NCI-H226 (cell line): ENCODE measurements around the gene VIPR2.

ENCODE experiments used
- DNase-seq: peaks from one replicate; pipeline ENCODE4 v3.0.0-alpha.2; 2015

Gene VIPR2

GRCh38 chr7:159157714-159158113, 13.0 kb upstream of the VIPR2 start:
- no peak for DNase-seq

DNA sequence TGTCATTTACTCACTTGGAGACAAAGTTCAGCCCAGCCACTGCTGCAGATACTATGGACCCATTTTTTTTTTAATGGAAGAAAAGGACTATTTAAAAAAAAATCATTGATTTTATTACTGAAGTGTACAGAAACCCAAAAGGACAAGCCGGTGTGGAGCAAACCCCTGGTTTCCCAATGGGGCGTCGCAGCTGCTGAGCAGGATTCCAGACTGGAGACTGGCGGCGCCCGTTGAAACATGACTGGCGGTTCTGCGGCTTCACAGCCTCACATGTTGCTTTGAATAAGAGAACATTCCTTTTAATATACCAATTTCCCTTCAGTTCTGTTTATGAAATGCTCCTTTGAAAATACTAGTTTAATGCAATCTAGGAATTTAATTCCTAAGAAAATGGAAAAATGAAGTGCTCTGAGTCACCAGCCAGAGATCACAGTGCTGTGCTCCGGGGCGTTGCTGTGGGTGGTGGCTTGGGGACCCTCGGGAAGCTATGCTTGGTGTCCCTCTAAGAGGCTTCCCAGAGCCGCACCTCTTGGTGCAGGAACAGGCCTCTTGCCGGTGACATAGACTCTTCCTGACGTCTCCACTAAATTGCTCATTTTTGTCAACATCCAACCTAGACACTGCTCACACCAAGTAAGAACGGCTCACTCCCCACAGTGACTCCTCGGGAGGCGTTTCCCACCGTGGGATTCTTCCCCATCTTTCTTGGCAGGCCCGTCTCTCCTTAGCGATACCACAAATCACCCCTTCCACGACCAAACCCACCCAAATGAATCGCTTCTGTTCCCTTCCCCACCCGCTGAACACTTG, 12.0 kb upstream of the VIPR2 start:
- no peak for DNase-seq

DNA sequence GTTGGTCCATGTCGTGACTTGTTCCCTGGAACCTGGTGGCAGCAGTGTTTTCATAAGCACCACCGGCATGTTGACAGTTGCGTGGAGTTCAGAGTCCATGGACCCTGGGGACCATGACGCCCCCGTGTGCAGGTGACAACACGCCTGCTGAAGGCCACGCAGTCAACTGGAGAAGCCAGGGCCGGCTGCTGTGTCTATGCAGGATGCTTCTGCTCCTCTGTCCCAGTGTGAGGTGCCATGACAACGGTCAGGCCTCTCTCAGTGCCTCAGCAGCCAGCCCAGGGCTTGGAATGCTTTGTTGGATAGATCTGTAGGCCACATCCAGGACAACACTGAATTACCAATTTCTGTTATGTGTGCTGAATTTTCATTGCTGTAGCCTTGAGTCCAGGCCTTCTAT, 10.7 kb upstream of the VIPR2 start:
- no peak for DNase-seq

DNA sequence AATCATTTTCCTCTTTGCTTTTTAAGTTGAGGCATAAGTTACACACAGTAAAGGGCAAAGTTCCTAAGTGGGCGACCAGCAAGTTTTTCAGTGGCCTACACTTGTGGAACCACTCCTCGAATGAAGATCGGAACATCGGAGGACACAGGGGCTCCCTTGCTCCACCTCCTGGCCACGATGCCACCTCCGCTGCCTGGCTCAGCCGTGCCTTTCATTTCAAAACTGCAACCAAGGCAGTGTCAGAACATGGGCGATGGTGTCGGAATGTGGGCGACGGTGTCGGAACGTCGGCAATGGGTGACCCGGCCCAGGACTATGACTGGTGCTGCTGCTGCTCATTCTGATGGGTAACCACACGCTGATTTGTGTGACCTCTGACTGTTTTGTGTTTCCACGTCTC, 9.6 kb upstream of the VIPR2 start:
- DNase-seq, result no peak

GRCh38 chr7:159153511-159153910, 8.8 kb upstream of the VIPR2 start:
- no peak for DNase-seq

GRCh38 chr7:159152816-159153215, 8.1 kb upstream of the VIPR2 start:
- DNase-seq, result no peak

GRCh38 chr7:159151231-159151630, 6.6 kb upstream of the VIPR2 start:
- no peak for DNase-seq

DNA sequence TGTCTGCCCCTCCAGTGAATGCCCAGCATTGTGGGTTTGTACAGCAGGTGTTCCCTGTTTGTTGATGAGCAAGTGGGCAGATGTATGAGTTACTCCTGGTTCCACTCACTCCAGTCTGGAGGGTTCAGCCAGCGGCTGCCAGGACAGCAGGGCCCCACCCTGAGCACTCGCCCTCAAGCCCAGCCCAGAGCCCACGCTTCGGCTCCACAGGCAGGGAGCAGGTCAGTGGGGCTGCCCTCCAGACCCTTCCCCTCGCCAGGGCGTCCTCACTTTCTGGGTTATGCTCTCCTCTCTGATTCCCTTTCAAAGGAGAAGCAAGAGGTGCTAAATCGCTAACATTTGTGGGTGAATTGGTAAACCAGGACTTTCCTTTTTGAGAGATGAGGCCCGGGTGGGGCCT, 4.8 kb upstream of the VIPR2 start:
- no peak for DNase-seq

GRCh38 chr7:159148430-159149395, 4.0 kb upstream of the VIPR2 start:
- DNase-seq, result no peak

- DNase-seq, result no peak
Observed at GRCh38 chr7:159147687-159148086, 3.0 kb upstream of the VIPR2 start.

DNA sequence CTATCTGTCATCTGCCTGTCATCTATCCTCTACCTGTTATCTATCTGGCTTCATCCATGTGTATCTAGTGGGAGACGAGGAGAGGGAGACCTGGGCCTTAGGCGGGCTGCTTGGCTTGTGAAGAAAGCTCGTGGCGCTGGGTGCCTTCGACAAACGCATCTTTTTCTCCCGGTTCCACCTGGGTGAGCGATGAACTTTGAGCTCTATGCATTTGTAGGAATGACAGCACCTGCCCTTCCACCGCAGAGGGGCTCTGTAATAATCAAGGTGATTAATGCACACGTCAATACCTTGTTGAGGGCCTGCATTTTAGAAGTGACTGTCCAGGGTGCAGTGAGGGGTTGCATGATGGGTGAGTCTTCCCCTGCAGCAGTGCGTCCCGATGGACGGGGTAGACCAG, 2.6 kb upstream of the VIPR2 start:
- DNase-seq, result no peak

- DNase-seq, result no peak
Observed at GRCh38 chr7:159146084-159146858, 1.6 kb upstream of the VIPR2 start.

- DNase-seq, result no peak
Observed at GRCh38 chr7:159145490-159145855, 806 bp upstream of the VIPR2 start.

DNA sequence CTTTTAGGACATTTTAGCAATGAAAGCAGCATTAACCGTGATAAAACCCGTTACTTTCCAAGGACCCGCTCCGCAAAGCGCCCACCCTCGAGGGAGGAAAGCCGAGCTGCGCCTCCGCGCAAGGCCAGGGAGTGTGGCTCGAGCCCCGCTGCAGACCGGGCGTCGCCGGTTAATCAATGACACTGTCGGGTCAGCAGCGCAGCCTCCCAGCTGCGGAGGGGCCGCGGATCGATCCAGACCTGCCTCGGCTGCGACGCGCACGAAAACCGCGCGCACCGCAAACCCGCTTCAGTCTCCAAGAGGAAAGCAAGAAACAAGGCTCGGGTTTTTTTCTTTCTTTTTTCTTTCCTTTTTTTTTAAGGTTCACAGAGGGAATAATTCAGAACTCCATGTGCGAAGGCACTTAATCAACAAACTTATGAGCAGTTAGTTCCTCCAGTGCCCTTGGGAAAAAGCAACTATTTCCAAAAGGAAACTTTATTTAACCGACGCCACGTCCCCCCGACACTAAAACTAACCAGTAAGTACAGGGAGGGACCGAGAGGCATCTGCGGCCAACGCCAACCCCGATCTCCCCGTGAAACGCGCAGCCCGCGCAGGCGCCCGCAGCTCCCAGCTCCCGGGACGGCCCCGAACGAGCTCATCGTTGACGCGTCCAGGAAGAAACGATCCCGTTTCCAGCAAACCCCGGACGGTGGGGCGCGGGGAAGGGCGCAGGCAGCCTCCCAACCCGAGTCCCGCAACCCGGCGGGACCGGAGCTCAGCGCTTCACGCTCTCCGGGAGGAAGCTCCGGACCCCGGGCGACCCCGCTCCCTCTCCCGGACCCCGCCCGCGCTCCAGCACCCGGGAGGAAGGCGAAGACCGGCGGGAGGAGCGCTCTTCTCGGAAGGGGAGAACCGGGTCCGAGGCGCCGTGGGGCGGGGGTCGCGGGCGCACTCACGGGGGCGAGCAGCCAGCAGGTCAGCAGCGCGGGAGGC, 598 bp downstream of the VIPR2 start:
- no peak for DNase-seq

GRCh38 chr7:159142730-159143129, 1.9 kb downstream of the VIPR2 start:
- no peak for DNase-seq

- DNase-seq, result no peak
Observed at GRCh38 chr7:159142199-159142598, 2.5 kb downstream of the VIPR2 start.

GRCh38 chr7:159141660-159142059, 3.0 kb downstream of the VIPR2 start:
- DNase-seq, result no peak

- DNase-seq, result no peak
Observed at GRCh38 chr7:159141167-159141566, 3.5 kb downstream of the VIPR2 start.

- DNase-seq, result no peak
Observed at GRCh38 chr7:159140170-159140910, 4.3 kb downstream of the VIPR2 start.

GRCh38 chr7:159139639-159140038, 5.0 kb downstream of the VIPR2 start:
- DNase-seq, result no peak

- no peak for DNase-seq
Observed at GRCh38 chr7:159139202-159139601, 5.5 kb downstream of the VIPR2 start.
